ENCODE data around the gene ALKBH7.
"Not testable (repeated sequence)": the region's sequence is repeated elsewhere in the genome, so short reads cannot be mapped to it uniquely, and the experiment has no call there.

The ALKBH7 gene

DNA sequence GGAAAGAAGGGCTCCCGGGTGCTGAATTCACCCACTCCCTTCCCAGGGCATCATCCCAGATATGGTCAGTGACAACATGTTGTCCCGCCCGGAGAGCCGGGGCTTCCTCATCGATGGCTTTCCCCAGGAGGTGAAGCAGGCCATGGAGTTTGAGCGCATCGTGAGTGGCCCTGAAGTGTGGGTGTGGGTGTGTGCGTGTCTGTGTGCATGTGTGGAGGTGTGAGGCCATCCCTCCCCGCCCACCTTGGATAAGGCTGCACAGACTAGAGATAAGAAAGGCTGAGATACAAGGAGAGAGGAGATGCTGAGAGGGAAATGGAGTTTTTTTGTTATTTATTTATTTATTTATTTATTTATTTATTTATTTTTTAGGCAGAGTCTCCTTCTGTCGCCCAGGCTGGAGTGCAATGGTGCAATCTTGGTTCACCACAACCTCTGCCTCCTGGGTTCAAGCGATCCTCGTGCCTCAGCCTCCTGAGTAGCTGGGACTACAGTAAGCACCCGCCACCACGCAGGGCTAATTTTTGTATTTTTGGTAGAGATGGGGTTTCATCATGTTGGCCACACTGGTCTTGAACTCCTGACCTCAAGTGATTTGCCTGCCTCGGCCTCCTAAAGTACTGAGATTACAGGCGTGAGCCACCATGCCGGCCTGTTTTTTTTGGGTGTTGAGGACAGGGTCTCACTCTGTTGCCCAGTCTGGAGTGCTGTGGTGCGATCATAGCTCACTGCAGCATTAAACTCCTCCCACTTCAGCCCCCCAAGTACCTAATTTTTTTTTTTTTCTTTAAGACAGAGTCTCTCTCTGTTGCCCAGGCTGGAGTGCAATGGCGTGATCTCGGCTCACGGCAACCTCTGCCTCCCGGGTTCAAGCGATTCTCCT is 27.7 kb downstream of the ALKBH7 start:
- not testable (repeated sequence) for DNase-seq (ENCODE audit: low read depth)

DNA sequence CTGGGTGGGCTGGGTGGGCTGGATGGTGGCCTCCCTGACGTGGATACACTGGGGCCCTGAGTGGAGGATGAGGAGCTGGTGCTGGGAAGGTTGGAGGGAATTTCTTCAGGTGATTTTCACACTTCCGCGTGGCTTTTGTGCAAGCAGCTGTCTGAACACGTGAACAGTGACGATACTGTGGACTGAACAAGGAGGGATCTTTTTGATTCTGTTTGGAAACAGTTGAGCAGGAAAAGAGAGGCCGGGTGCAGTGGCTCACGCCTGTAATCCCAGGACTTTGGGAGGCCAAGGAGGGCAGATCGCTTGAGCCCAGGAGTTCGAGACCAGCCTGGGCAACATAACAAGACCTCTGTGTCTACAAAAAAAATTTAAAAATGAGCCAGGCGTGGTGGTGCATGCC is 29.5 kb downstream of the ALKBH7 start:
- no peak for DNase-seq (ENCODE audit: low read depth)

DNA sequence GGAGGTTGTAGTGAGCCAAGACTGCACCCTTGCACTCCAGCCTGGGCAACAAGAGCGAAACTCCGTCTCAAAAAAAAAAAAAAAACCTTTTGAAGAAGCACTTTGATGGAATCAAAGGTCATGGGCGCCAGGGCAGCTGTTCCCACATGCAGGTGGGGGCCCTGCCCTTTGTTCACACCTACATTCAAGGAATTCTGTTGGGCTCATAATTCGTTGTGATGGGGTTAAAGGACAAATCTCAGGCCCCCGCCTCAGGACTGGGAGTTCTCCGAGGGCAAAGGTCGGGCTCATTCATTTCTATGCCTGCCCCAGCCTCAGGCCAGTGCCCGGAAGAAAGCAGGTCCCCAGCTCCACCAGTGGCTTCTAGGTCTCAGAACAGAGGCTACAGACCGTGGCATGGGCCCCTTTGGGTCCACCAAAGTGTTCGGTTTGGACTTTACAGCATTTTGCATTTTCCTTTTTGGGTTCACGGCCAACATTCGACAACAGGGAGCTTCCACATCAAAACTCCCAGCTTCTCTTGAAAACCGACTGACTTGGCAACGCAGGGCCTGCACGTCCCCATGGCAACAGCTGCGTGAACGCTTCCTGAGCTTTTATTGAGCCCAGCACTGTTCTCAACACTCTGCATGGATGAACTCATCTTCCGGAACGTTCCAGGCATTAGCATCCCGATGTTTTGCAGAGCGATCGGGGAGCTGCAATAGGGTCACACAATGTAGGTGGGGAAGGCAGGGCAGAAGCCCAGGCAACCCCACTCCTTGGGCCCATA is 30.4 kb downstream of the ALKBH7 start:
- no peak for DNase-seq (ENCODE audit: low read depth)

DNA sequence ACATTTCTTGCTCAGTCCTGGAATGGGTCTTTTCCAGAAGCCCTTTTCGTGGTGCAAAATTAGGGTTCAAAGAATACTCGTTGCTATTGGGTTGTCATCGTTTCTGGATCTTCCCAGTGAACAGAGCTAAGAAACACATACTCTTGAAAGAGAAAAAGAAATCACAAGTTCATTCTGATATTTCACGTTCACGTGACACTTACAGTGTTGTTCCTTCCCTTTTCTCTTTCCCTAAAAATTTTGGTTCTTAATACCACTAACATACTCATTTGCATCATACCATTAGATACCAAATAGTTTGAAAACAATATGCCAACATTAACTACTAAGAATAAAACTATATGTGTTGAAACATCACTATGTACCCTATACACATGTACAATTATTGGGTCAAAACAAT is 33.8 kb downstream of the ALKBH7 start:
- no peak for DNase-seq (ENCODE audit: low read depth)

DNA sequence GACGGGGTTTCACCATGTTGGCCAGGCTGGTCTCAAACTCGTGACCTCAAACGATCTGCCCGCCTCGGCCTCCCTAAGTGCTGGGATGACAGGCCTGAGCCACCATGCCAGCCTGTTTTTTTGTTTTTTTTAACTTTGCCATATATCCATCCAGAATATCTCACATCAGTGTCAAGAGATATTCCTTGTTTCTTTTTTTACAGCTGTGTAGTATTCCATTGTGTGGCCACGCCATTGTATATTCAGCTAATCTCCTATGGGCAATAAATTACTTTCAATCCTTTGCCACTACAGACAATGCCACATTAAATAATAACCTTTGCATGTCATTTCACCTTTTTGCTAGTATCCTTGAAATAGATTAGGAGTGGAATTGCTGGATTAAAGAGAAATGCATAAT is 36.8 kb downstream of the ALKBH7 start:
- DNase-seq (ENCODE audit: low read depth), result no peak

DNA sequence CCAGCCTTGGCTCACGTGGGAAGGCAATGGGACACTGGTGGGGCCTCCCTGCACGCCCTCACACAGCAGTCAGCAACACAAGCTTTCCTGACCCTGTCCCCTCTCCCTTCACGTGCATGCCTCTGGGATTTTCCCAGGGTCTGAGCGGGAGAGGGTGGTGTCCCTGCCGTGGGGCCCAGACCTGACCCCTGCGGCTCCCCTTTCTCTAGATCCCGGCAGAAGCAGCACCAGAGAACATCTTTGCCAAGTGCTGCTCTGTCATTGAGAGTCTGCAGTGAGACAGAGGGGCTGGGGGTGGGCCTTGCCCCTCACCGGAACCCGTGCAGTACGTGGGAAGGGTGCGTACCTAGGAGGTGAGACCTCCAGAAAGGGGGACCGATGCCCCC is 39.5 kb downstream of the ALKBH7 start:
- DNase-seq (ENCODE audit: low read depth), result no peak

DNA sequence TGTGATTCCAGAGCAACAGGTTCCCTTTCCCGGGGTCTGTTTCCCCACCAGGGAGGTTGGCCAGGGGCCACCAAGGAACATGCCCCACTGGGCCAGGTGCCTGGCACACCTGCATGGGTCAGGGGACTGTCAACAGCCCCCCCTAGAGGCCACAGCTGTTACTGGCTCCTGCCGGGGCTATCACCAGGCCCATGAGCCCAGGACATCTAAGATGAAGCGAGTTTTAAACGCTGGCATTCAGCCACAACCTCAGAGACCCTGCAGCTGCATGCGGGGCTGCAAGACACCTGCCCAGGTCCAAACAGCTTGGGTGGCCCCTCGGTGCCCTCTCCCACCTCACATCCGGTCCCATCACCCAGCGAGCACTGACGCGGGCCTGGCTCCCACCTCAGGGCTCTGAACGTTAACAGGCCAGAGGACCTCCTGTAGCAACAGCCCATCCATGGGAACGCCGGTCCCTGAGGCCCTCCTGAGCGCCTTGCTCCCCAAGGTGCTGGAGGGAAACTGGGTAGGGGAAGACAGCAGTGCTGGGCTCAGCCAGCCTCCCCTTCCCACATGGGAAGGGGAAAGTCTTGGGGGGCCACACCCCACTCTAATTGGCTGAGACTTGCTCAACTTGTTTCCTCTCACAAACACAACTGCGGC is 40.0 kb downstream of the ALKBH7 start:
- DNase-seq (ENCODE audit: low read depth), result no peak

DNA sequence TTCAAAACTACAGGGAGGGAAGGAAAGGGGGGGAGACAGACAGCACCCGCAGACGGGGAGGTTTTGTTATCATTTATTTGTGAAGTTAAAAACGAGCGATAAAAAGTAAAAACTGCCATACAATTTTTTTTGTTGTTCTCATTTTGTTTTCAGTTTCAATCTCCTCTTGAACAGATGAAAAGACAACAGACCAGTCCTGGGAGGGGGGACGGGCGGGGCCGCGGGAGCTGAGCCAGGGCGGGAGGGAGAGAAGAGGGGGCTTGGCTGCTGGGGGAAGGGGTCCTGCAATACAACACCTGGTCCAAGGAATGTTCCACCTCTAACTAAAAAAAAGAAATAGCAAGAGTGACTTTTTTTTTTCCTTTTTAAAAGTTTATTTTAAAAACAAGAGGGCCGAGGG is 40.7 kb downstream of the ALKBH7 start:
- no peak for DNase-seq (ENCODE audit: low read depth)

DNA sequence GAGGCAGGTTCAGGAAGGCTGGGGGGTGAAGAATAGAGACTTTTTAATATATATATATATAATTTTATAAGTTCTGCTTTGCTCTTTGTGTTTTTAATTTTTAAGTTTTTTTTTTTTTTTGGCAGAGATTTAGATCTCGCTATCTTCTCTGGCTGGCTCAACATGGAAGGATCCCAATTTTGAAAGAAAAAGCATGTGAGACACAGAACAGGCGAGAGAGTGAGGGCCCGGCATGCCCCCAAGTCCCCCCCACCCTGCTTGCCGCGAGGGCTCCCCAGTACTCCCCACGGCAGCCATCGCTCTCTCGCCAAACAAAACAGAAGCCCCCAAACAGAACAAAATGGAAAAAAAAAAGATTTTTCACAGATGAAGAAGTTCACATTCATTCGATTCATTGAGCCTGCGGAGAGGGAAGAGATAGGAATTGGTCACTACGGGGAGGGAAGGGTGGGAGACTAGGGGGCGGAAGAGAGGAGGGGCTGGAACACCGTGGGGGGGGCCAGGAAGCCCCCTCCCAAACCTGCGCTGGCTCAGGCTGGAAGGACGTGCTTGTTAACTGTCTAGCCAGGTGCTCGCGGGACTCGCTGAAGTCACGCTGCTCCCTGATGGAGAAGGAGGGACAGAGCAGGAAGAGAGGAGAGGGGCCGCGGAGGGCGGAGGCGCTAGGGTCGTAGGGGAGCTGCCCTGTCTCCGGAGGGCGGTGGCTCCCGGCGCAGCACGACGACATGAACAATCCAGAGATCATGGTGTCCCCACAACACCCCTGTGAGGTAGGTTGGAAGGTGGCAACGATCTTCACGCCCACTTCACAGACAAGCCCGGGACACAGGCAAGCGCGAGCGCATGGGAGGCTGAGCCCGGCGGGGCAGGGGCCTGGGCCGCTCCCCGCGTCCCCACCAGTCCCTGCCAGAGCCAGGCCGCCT is 41.4 kb downstream of the ALKBH7 start:
- DNase-seq (ENCODE audit: low read depth), result no peak

DNA sequence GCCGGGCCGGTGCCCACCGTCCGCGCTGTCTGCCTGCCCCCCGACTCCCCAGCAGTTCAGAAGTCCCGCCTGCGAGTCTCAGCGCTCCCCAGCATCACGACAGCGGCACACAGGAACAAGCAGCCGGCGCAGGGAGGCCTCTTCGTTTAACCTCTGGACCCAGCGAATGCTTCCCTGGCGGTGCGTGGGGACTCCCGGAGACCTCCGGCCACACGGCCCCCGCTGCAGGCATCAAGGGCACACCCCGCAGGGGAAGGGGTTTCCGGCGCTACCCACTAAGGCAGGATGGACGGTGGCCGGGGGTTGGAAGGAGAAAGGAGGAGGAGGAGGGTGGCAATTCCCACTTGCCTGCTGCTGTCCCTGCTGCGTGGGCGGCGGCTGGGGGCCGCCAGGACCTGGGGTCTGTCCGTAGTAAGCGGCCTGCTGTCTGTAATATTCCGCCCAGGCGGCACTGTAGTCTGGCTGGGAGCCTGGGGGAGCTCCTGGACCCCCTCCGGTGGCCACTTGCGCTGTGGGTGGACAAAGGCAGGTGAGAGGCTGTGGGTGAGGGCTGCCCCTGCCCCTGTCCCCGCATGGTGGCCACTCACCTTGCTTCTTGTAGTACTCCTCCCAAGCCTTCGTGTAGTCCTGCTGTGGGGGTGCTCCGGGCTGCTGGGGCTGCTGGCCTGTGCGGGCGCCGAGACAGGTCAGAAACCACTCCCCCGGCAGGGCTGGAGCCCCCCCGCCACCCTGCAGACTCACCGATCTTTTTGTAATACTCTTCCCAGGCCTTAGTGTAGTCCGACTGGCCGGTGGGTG is 42.4 kb downstream of the ALKBH7 start:
- no peak for DNase-seq (ENCODE audit: low read depth)

DNA sequence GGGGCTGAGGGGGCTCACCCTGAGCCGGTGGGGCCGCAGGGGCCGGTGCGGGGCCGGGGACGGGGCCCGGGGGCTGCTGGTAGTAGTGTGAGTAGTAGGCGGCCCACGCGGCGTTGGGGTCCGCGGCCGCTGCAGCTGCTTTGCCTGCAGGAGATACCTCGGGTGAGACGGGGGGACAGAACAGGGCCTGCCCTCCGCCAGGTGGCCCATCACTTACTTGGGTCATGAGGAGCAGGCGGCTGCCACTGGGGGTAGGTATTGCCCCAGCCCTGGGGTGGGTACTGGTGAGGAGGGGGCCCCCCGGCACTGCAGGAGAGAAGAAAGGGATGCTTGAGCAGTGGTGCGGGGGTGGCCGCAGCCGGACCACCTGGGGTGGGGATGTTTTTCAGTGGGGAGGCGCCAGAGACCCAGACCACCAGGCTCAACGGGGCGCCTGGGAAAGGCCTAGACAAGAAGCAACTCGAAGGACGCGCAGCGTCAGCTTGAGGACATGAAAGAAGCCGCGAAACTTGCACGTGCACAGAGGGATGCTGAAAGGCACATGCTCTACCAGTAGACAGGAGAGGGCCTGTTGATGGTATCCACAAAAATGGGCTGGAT is 43.1 kb downstream of the ALKBH7 start:
- no peak for DNase-seq (ENCODE audit: low read depth)

DNA sequence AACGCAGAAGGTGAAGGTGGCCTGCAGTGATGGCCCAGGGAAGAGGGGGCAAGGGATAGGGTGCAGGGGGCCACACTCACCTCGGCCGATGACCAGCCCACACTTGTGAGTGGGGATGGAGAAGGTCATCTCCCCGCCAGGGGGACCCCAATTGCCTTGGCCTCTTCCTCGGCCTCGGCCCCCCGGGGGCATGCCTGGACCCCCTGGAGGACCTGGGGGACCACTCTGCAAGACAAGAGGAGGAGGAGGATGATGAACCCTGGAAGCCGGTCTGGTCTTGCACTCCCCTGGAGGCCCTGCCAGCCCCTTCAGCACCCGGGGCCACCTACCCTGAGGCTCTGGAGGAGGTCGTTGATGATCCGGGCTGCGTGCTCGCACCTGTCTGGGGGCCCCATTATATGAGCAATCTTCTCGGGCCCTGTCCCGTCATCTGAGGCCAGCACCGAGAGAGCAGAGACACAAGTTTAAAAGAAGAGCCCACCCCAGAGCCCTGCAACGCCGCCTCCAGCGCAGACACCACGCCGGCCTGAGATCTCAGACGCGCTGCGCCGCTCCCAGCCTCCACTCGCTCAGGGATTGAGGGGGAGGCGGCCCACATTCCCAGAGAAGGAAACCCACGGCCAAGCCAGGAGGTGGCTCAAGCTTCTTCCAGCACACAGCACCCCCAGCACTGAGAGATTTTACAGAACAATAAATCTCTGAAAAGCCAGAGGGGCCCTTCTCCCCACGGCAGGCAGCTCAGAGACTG is 44.2 kb downstream of the ALKBH7 start:
- DNase-seq (ENCODE audit: low read depth), result no peak

DNA sequence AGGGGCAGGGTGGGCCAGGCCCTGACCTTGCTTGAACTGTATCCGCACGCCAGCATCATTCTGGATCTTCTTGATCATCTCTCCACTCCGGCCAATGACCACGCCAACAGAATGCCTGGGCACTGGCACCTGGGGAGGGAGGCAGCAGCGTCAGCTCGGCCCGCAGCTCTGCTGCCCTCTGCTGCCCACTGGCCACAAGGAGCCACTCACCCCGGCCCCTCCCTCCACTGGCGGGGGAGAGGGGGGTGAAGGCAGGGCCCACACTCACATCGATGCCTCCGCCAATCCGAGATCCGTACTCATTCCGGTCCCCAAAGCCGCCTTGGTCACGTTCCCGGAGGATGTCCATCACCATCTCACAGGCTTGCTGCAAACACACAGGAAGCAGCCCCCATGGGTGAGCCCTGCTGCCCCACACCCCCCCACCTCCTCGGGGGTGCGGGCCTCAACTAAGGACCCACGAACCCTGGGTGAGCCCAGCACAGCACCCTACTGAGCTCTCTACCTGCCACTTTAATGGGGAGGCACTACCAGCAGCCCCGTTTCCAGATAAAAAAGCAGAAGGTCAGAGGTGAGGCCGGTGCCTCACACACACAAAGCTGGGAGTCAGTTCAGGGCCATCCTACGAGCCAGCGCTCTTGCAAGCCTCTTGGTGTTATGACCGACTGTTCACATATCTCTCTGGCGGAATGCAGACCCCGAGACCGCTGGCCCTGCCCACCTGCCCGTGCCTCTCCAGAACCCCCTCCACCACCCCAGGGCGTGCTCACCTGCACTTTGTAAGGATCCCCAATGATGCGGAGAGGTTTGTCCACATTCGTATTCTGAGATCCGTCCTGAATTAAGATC is 45.3 kb downstream of the ALKBH7 start:
- no peak for DNase-seq (ENCODE audit: low read depth)

DNA sequence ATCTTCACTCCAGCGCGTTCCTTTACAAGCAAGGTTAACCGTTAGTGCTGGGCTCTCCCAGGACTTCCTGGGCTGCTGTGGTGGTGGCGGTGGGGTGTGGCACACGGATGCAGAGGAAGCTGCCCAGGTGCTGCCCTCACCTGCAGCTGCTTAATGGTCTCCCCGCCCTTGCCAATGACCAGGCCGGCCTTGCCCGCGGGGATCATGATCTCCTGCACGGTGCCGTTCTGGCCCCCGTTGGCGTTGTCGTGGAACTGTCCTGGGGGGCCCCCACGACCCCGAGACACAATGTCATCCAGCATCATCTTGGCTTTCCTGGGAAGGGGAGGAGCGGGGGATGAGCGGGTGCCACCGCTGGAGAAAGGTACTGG is 46.0 kb downstream of the ALKBH7 start:
- DNase-seq (ENCODE audit: low read depth), result no peak

DNA sequence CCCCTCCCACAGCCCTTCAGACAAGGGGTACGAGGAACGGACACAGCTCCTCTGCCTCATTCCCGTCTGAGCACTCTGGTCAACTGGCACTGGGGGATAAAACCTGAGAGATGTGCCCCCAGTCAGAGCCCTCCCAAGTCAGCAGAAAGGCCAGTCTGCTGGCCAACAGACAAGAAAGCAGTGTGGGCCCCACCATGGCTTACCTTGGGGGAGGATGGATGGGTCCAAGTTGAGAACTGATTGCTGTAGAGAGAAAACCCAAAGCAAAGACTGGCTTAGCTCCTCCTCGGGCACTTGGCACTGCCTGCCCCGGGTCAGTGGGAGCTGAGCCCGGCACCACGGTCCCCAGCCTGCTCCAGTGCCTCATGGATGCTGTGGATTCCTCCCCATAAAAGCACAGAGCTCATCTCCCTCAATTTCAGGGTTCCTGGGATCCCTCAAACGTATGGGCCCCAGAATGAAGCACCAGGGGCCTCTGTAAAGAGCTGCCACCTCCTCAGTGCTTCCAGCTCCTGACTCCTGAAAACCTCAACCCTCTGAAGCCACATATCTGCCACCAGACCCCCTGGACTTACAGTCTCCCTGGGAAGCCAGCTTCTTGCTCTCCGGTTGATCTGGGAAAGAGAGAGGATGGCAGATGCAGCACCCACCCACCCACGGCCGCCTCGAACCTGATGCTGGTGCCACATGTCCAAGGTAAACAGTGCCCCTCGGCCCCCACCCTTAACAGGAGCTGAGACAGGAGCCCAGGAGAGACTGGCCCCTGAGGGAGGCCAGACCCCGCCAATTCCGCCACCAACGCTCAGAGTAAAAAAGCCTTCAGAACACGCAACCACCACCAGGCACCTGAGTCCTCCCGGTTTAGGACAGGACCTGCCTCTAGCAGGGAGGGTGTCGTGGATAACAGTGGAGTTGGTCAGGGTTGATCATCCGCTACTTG is 48.8 kb downstream of the ALKBH7 start:
- no peak for DNase-seq (ENCODE audit: low read depth)

DNA sequence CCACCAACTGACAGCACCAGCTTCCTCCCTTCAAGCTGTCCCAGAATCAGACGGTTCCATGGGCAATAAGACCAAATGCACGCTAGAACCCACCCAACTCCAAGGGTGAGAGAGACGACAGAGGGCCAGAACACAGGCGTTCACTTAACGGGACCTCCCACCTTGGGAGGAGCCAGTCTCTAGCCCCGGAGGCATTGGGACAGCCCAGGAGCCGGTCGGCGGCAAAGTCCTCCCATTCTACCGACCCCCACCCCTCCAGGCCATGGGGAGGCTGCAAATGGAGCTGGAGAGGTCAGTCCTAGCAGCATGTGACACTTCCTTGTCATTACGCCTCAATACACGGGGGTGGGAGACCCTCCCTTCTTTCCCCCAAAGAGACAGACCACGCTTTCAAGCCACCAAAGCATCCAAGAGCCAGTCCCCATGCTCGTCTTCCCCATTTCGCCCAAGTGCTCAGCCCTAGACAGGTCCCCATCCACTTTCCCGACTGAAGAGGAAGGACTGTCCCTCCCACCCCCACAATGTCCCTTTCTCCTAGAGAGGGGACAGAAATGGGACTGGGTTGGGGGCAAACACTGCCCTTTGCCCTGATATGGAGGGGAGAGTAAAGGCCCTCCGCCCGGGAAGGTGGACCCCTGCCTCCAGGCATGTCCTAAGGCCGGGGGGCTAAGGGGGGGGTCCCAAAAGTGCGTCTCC is 51.1 kb downstream of the ALKBH7 start:
- DNase-seq (ENCODE audit: low read depth), result no peak
